ENCODE results near the gene IFIT1.

DNA sequence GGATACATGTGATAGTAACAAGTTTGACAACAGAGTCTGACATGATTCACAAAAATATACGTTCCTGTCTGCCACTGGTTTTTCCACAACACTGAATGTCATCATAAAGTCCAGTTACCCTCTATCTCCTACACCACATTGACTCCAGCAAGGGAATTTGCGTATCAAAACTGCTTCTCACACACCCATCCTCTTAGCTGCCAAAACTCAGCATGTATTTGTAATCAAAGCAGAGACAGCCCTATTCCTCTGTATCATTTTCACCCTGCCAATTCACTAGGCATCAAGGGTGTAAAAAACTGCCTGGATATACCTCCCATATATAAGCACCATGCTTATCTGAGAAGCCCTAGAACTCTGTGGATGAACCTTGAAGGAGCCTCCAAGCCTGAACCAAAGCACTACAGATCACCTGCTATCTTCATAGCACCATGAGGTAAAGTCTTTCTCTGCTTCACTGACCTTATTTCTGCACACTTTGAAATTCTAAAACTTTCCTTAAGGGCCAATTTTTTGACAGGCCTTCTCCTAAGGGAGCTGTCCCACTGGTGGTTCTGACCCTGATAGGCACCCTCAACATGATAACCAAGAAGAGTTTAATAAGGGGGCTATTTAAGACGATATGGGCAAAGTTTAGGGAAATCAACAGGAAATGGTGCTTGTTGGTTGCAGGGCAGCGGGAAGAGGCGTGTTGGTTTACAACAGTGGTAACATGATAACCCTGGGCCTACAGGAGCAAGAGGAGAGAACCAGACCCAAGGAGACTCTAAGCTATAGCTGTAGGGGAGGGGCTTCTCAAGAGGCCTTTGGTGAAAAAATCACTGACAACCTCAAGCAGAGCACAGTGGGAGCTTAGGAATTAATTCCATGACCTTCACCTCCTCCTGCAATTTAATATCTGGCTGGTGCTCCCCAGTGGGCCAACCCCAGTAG is 14.5 kb upstream of the IFIT1 start, which contains the start of gene IFIT1B:
- TF ChIP-seq POLR2AphosphoS5 (IDR thresholded peaks at IDR 0.05) = no peak
- TF ChIP-seq, protein P1, sequence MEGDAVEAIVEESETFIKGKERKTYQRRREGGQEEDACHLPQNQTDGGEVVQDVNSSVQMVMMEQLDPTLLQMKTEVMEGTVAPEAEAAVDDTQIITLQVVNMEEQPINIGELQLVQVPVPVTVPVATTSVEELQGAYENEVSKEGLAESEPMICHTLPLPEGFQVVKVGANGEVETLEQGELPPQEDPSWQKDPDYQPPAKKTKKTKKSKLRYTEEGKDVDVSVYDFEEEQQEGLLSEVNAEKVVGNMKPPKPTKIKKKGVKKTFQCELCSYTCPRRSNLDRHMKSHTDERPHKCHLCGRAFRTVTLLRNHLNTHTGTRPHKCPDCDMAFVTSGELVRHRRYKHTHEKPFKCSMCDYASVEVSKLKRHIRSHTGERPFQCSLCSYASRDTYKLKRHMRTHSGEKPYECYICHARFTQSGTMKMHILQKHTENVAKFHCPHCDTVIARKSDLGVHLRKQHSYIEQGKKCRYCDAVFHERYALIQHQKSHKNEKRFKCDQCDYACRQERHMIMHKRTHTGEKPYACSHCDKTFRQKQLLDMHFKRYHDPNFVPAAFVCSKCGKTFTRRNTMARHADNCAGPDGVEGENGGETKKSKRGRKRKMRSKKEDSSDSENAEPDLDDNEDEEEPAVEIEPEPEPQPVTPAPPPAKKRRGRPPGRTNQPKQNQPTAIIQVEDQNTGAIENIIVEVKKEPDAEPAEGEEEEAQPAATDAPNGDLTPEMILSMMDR (IDR thresholded peaks at IDR 0.05; ENCODE audit: poor library complexity, severe bottlenecking) = no peak
- no peak for TF ChIP-seq EP300 (conservative IDR thresholded peaks at IDR 0.05; ENCODE audit: poor library complexity, severe bottlenecking)

Data from neural cell (in vitro differentiated cells).